OCI-LY1 (cell line): ENCODE measurements around the gene FZR1.

Experiments
- CTCF ChIP-seq: fragments of 200-600 bp; sonication (generic), shearing (Covaris generic); IDR thresholded peaks from 2 replicates; pipeline ENCODE4 v1.5.1; 2017; ENCODE audit warnings: mild to moderate bottlenecking, antibody characterized with exemption, low read length, moderate library complexity, mixed read lengths
- EZH2 ChIP-seq: fragments of 200-600 bp; sonication (generic), shearing (Covaris generic); IDR thresholded peaks from 2 replicates; pipeline ENCODE4 v1.8.0; 2017; ENCODE audit warnings: borderline replicate concordance, mixed run types, mild to moderate bottlenecking, antibody characterized with exemption, low read length, moderate library complexity, mixed read lengths

- TF ChIP-seq CTCF (no peak), EZH2 (no peak)
Observed at GRCh38 chr19:3539756-3540118, 33.6 kb downstream of the FZR1 start.
